ENCODE measurements around the gene RETSAT.
"Not testable (repeated sequence)": the region's sequence is repeated elsewhere in the genome, so short reads cannot be mapped to it uniquely, and the experiment has no call there.

RETSAT gene

GRCh38 chr2:85329701-85330100 is 24.6 kb downstream of the RETSAT start:
- not testable (repeated sequence) for DNase-seq

DNA sequence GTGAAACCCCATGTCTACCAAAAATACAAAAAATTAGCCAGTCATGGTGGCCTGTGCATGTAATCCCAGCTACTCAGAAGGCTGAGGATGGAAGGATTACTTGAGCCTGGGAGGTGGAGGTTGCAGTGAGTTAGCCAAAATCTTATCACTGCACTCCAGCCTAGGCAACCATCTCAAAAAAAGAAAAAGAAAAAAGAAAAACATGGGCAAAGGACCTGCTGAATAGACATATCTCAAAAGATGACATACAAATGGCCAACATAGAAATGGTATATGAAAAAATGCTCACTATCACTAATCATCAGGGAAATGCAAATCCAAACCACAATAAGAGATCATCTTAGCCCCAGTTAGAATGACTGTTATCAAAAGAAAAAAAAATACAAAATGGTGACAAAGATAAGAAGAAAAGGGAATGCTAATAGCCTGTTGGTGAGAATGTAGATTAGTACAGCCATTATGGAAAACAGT is 25.1 kb downstream of the RETSAT start:
- no peak for DNase-seq

DNA sequence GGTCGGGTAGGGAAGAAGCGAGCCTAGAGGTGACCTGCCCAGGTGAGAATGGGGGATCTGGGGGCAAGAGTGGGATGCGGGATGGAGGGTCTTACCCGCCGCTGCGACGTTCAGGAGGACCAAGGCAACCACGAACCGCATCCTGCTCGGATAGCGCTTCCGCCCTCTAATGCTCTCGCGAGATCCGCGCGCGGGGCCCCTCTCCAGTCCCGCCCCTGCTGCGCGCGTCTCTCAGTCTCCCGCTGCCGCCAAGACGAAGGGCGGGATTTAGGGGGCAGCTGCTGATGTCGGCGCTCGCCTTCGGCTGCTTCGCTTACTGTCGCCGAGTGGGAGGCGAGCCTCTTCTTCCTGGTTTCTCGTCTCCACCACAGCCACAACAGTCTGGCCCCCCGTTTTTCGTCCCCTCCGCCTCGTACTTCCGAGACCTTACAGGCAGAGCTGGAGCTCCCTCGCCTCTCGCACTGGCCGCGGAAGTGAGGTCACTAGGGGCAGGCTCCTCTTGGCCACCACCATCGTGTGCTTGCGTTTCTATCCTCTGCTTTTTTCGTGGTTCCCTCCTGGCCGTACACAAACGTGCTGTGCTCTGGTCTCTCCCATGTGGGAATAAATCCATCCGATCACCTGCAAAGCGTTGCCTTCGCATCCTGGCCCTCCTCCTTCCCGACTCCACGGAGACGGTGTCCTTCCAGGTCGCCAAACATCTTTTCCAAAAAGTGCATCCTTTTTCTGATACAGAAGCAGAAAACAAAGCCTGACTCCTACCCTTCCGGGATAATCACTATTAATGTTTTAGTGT is 26.3 kb downstream of the RETSAT start, which contains the start of gene TGOLN2:
Gene TGOLN2, minus strand, starts transcription at position 168 of the 796 bp plus-strand sequence. Its CDS starts 27 bp downstream, at position 141.
- peak; percentile 87 for DNase-seq

- DNase-seq = no peak
Measured at GRCh38 chr2:85327160-85327821, 27.0 kb downstream of the RETSAT start.

GRCh38 chr2:85326406-85327159 is 27.7 kb downstream of the RETSAT start:
- DNase-seq = no peak

- no peak for DNase-seq
Measured at GRCh38 chr2:85325466-85325811, 28.9 kb downstream of the RETSAT start.

DNA sequence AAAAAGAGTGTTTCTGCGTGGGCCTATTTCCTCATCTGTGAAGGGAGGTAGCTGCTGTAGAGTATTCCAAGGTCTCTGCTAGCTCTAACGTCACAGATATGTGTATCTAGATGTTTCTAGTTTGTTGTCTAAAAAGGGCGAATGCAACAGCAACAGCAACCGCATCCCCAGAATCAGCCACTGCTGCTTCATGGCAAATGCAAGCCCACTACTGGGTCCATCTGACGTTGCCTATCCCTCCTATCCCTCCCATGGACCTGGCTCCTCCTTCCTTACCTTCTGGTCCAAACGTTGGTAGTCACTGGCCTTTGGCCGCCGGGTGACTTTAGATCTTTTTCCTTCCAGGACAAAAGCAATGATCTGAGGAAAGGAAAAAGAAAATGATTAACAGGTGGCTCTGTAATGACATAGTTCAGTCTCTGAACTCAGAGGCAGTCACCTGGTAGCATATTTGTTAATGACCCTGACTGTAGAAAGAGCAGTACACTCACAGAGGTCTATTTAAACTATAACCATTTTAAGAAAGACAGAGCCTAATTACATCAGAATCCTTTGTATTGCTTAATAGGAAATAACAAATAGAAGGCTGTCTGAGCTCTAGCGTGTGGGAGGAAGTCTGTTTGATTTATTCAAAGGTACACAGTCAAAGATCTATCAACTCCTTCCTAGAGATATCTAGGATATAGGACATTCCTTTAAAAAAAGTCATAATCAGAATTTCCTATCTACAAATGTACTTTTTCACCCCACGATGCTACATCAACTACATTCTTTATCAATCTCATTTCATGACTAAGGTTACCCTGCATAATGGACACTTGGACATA is 29.5 kb downstream of the RETSAT start:
- DNase-seq = no peak

DNA sequence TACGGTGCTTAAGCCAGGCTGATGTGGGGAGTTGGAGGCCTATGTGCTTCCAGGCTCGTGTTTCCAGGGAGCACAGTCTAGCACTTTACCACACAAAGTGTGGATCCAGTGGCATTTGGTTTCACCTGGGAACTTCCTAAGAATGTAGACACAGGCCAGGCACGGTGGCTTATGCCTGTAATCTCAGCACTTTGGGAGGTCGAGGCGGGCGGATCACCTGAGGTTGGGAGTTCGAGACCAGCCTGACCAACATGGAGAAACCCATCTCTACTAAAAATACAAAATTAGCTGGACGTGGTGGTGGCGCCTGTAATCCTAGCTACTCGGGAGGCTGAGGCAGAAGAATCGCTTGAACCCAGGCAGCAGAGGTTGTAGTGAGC is 30.4 kb downstream of the RETSAT start:
- not testable (repeated sequence) for DNase-seq

- no peak for DNase-seq
Measured at GRCh38 chr2:85323351-85323987, 30.9 kb downstream of the RETSAT start.

DNA sequence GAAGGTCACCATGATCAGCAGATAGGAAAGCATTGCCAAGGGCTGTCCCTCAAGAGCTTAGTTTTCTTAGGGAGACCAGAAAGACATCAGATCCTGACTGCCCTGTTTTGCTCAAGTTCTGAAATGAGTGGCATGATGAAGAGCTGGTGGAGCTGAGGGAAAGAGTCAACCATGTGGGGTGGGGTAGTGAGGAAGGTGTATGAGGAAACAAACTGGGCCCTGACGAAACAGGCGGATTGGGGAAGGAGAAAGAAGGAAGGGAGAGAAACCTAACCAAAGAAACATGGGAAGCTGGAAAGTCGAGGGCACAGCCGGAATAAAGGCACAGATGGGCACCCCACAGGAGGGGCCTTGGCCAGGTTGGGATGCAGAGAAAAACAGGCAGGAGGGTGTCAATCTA is 34.5 kb downstream of the RETSAT start:
- DNase-seq = no peak

- no peak for DNase-seq
Measured at GRCh38 chr2:85318222-85319074, 35.9 kb downstream of the RETSAT start.

DNA sequence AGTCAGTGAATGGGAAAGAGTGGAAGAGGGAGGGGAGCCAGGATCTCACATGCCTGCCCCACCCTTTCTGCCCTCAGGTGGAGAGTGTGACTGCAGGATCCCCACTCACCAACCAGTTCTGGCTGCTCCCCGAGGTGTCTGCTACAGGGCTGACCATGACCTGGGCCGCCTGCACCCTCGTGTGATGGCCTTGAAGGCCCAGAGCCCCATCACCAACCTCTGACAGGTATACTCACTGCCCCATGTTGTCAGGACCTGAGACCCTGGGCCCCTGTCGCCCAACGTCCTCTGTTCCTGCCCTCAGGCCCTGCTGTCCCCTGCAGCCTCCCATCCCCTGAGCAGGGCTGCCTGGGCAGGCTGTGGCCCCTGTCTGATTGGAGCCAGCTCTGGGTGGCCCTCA is 38.4 kb downstream of the RETSAT start:
- DNase-seq = not testable (repeated sequence)

GRCh38 chr2:85314884-85315242 is 39.5 kb downstream of the RETSAT start:
- DNase-seq = no peak

DNA sequence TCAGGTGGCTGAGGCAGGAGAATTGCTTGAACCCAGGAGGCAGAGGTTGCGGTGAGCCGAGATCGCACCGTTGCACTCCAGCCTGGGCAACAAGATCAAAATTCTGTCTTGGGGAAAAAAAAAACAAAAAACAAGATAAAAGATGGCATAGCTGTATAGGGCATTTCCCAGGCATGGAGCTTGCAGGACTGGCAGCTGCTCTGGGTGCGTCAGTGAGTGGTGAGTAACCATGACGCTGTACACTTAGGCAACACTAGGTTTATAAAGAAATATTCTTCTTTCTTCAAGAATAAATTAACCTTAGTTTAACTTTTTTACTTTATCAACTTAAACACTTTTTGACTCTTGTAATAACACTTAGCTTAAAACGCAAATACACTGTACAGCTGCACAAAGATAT is 41.9 kb downstream of the RETSAT start:
- DNase-seq = no peak

- no peak for DNase-seq
Measured at GRCh38 chr2:85310330-85310729, 44.0 kb downstream of the RETSAT start.

DNA sequence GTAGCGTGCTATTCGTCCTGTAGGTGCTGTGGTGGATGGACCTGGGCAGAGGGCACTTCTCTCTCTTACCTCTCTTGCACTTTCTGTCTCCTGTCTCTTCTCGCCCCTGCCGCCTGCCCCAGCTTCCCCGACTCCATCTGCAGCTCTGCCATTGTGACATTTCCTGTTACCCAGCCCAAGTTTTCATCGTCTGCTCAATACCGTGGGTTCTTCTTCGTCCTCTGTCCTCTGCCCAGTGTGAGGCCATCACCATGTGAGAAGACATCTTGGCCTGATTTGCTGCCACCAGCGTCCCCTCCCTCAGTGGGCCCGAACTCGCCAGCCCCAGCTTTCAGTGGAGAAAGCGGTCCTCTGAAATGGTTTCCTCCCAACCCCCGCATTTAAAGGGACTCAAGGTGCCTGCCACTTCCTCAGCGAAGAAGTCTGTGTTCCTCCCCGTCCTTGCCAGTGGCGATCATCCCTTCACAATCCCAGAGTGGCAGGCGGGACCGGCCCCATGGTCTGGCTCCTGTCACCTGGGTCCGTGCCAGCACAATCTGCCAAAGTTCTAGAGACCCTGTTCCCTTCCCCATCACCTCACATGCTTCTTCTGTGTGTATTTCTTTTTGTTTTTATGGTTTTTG is 44.5 kb downstream of the RETSAT start:
- no peak for DNase-seq

DNA sequence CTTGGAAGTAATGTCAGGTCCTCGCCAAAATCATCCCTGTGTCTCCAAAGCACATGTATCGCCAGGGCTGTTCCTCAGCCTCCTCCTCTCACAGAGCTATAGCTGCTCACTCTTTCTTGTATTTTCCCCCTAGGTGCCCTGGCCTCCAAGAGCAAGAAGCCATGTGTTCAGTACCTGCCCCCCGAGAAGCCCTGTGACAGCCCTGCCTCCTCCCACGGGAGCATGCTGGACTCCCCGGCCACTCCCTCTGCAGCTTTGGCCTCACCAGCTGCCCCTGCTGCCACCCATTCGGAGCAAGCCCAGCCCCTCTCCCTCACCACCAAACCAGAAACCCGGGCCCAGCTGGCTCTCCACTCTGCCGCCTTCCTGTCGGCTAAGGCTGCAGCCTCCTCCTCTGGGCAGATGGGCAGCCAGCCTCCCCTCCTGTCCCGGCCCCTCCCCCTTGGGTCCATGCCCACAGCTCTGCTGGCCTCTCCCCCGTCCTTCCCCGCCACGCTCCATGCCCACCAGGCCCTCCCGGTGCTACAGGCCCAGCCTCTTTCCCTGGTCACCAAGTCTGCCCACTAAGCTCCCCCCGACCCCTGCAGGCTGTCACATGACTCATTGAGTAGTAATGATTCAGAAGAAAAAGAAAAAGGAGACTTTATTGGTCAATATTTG is 45.3 kb downstream of the RETSAT start:
- DNase-seq = no peak

- no peak for DNase-seq
Measured at GRCh38 chr2:85308201-85308600, 46.1 kb downstream of the RETSAT start.

- DNase-seq = no peak
Measured at GRCh38 chr2:85307527-85307897, 46.8 kb downstream of the RETSAT start.

DNA sequence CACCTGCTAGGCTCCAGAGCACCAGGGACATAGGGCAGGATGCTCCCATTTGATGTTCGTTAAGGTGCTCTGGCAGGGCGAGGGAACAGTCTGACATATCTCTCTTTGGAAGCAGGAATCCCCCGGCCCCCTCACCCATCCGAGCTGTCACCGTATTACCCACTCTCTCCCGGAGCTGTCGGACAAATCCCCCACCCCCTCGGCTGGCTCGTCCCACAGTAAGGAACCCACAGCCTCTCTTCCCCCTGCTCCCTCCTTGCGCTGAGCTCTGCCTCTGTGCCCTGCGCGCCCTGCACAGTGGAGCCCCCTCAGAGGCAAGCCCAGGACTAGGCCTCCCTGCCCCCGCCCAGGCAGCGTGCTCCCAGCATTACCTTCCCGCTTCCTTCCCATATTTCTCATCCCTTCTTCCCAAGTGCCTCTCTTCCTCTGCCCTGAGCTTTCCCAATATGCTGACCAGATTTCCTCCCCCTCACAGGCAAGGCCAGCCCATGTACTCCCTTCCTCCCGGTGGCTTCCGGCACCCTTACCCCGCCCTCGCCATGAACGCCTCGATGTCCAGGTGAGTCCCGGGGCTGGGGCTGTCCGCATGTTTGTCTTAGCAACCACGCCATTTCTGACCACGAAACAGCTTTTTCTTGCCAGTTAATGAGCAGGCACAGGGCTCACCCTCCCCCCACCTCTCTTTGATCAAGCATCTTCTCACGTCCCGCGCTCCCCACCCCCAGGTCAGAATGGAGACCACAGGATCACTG is 50.4 kb downstream of the RETSAT start:
- DNase-seq = no peak
